Hepatocyte (in vitro differentiated cells): ENCODE data around the gene DCAF5. TPM values are rescaled to one million over a fixed set of nuclear protein-coding genes. Genes with fewer than 3 reads are reported as not detected.

Source experiments
- DNase-seq: peaks from one replicate; pipeline ENCODE4 v3.0.0-alpha.2; 2016; ENCODE audit warnings: low spot score
- H2AFZ ChIP-seq: fragments of 200-600 bp; sonication (generic); 2 replicates; pipeline ENCODE4 v1.6.0; 2016; ENCODE audit warnings: antibody characterized with exemption, mild to moderate bottlenecking
- H3K27ac ChIP-seq: fragments of 200-600 bp; sonication (generic); 2 replicates; pipeline ENCODE4 v1.5.1; 2016; ENCODE audit warnings: mild to moderate bottlenecking
- H3K27me3 ChIP-seq: fragments of 200-600 bp; sonication (generic); 2 replicates; pipeline ENCODE4 v1.6.1; 2016
- H3K36me3 ChIP-seq: fragments of 200-600 bp; sonication (generic); replicated peaks from 2 replicates; pipeline ENCODE4 v1.5.1; 2016; ENCODE audit warnings: low read depth; ENCODE audit not compliant: insufficient read depth
- H3K4me1 ChIP-seq: fragments of 200-600 bp; sonication (generic); 2 replicates; pipeline ENCODE4 v1.5.1; 2016; ENCODE audit warnings: mild to moderate bottlenecking, moderate library complexity; ENCODE audit not compliant: insufficient read depth
- H3K4me2 ChIP-seq: fragments of 200-600 bp; sonication (generic); 2 replicates; pipeline ENCODE4 v1.6.0; 2016
- H3K4me3 ChIP-seq: fragments of 200-600 bp; sonication (generic); 2 replicates; pipeline ENCODE4 v1.5.1; 2016; ENCODE audit warnings: mild to moderate bottlenecking
- H3K79me2 ChIP-seq: fragments of 200-600 bp; sonication (generic); 2 replicates; pipeline ENCODE4 v1.6.0; 2017; ENCODE audit warnings: mild to moderate bottlenecking
- H3K9me2 ChIP-seq: fragments of 200-600 bp; sonication (generic); replicated peaks from 2 replicates; pipeline ENCODE4 v1.6.0; 2017; ENCODE audit warnings: mild to moderate bottlenecking; ENCODE audit not compliant: insufficient read depth
- H3K9me3 ChIP-seq: fragments of 200-600 bp; sonication (generic); 2 replicates; pipeline ENCODE4 v1.5.1; 2016; ENCODE audit warnings: low read depth, mild to moderate bottlenecking
- H4K20me1 ChIP-seq: fragments of 200-600 bp; sonication (generic); 2 replicates; pipeline ENCODE4 v1.6.0; 2016; ENCODE audit warnings: mild to moderate bottlenecking; ENCODE audit not compliant: insufficient read depth, poor library complexity, severe bottlenecking
- CTCF ChIP-seq: fragments of 200-600 bp; sonication (generic); IDR thresholded peaks from 2 replicates; pipeline ENCODE4 v1.5.1; 2016; ENCODE audit warnings: antibody characterized with exemption, mild to moderate bottlenecking; ENCODE audit not compliant: poor library complexity
- EZH2 ChIP-seq: fragments of 200-600 bp; sonication (generic); IDR thresholded peaks from 2 replicates; pipeline ENCODE4 v1.6.1; 2016; ENCODE audit warnings: antibody characterized with exemption, mild to moderate bottlenecking, borderline replicate concordance
- EZH2phosphoT487 ChIP-seq: fragments of 200-600 bp; sonication (generic); IDR thresholded peaks from one replicate; pipeline ENCODE4 v1.6.1; 2018; ENCODE audit warnings: antibody characterized with exemption, mild to moderate bottlenecking, low read depth, moderate library complexity; ENCODE audit not compliant: unreplicated experiment, severe bottlenecking
- WGBS: methylation state at CpG from one replicate; pipeline ENCODE4 v1.1.6; 2016; ENCODE audit warnings: low lambda C conversion rate; ENCODE audit errors: missing lambda C conversion rate; 5-methylcytosine and 5-hydroxymethylcytosine counted together
- polyA plus RNA-seq: library from polyadenylated mRNA; unstranded; fragments of >200 nt; fragmentation: Nextera tagmentation; extraction: Ambion mirVana; gene quantifications from 2 replicates; pipeline ENCODE4 v1.2.1, GENCODE V29; 2016
- total RNA-seq: library from RNA; depleted of rRNA; stranded (reverse); fragments of >200 nt; gene quantifications from 2 replicates; pipeline ENCODE4 v1.2.3, GENCODE V29; 2014

The DCAF5 gene
- total RNA-seq, result 34.4 and 38.2 TPM in 2 replicates
- polyA plus RNA-seq, result 45.4 and 47.6 TPM in 2 replicates

- Histone ChIP-seq H3K27ac (peak within 1 kb of the TSS; percentile 99), H4K20me1 (peaks cover 28% of the 10 kb centered on the region), H2AFZ (peak within 1 kb of the TSS; percentile 97), H3K36me3 (no peaks in the 10 kb centered on the region), H3K4me2 (peak within 1 kb of the TSS; percentile 86), H3K9me2 (no peaks in the 10 kb centered on the region), H3K4me3 (peak within 1 kb of the TSS; percentile 95), H3K9me3 (no peaks in the 10 kb centered on the region), H3K79me2 (peaks cover 43% of the 10 kb centered on the region), H3K4me1 (peaks cover 19% of the 10 kb centered on the region), H3K27me3 (no peaks in the 10 kb centered on the region)
- no CpG with 5 or more reads among the region's 26 CpGs for WGBS
- TF ChIP-seq EZH2, result no peak
- TF ChIP-seq EZH2phosphoT487, result no peak
- no peak for TF ChIP-seq CTCF
- DNase-seq, result no peak
Observed at GRCh38 chr14:69152902-69153151, at the start of gene DCAF5. TSS of gene DCAF5 (minus strand) at chr14:69153119. CDS start at chr14:69152978, 141 bp downstream.

- Histone ChIP-seq H4K20me1 (no peaks in the 10 kb centered on the region), H3K9me3 (no peaks in the 10 kb centered on the region), H3K79me2 (peaks cover 65% of the 10 kb centered on the region), H3K4me1 (no peaks in the 10 kb centered on the region), H2AFZ (no peak overlapping the region), H3K27me3 (no peaks in the 10 kb centered on the region), H3K4me2 (no peak overlapping the region), H3K9me2 (no peaks in the 10 kb centered on the region), H3K4me3 (no peak overlapping the region), H3K36me3 (no peaks in the 10 kb centered on the region), H3K27ac (no peak overlapping the region)
- TF ChIP-seq EZH2phosphoT487, result no peak
- no peak for TF ChIP-seq EZH2
- no peak for TF ChIP-seq CTCF
- DNase-seq, result no peak
- 94% methylated on average over 10 of the region's 10 CpGs for WGBS
Observed at GRCh38 chr14:69199786-69200185, 46.9 kb upstream of the DCAF5 start.

DNA sequence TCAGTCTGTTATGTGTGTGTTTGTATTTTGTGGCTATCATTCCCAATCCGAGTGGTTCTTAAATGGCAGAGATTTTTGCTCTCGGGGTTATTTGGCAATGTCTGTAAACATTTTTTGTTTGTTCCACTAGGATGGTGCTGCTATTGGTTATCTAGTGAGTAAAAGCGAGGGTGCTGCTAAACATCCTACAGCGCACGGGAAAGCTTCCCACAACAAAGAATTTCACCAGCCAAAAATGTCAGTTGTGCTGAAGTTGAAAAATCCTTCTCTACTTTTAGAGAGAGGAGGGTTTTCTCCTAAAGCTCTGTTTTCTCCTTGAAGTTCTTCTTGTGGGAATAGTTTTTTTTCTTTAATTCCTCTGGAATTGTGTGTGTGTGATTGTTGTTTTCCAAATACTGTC lies 40.8 kb upstream of the DCAF5 start:
- Histone ChIP-seq H3K79me2 (peaks cover 62% of the 10 kb centered on the region), H3K27ac (no peak overlapping the region), H3K4me1 (no peaks in the 10 kb centered on the region), H3K36me3 (no peaks in the 10 kb centered on the region), H3K9me2 (no peaks in the 10 kb centered on the region), H2AFZ (no peak overlapping the region), H4K20me1 (no peaks in the 10 kb centered on the region), H3K4me2 (no peak overlapping the region), H3K9me3 (no peaks in the 10 kb centered on the region), H3K4me3 (no peak overlapping the region), H3K27me3 (no peaks in the 10 kb centered on the region)
- 90% methylated on average over 5 of the region's 5 CpGs for WGBS
- TF ChIP-seq CTCF (no peak), EZH2 (no peak), EZH2phosphoT487 (no peak)
- DNase-seq, result no peak
